Measurements from ENCODE around the gene LAMA3. TPM values are rescaled to one million over a fixed set of nuclear protein-coding genes. Genes with fewer than 3 reads are reported as not detected.

The LAMA3 gene
- total and polyA plus RNA-seq, 2 of the 13 experiments (the other 11 are each of a cell fraction or from before 2014, with no cell fraction given) = 0.45 to 2.2 TPM

- H3K9me3 ChIP-seq (ENCODE audit: low read length) = no peaks in the 10 kb centered on the region
- no peaks in the 10 kb centered on the region for H4K20me1 ChIP-seq (ENCODE audit: insufficient read depth, low read length)
- intact Hi-C loops (cut with micrococcal nuclease; ENCODE audit: unreplicated experiment) = no loop called here
- H3K4me2 ChIP-seq (ENCODE audit: low read depth, low read length) = no peak overlapping the region
- no peaks in the 10 kb centered on the region for H3K4me1 ChIP-seq (ENCODE audit: insufficient read depth, low read length)
- TF ChIP-seq SKIL (CRISPR knock-in tag; IDR thresholded peaks at IDR 0.05; ENCODE audit: borderline replicate concordance) (no peak), ZNF30 (CRISPR knock-in tag; IDR thresholded peaks at IDR 0.05) (no peak), KDM4B (CRISPR knock-in tag; IDR thresholded peaks at IDR 0.05) (no peak), PAF1 (CRISPR knock-in tag; IDR thresholded peaks at IDR 0.05) (no peak), ZNF550 (CRISPR knock-in tag; IDR thresholded peaks at IDR 0.05; ENCODE audit: borderline replicate concordance) (no peak), ZNF691 (CRISPR knock-in tag; IDR thresholded peaks at IDR 0.05; ENCODE audit: borderline replicate concordance, low read depth) (no peak), ZNF468 (CRISPR knock-in tag; IDR thresholded peaks at IDR 0.05) (no peak)
- in situ Hi-C loops (cut with HindIII; ENCODE audit: extremely low pct_ligation_motif_present, low pct_unique_long_range_greater_than_20kb) = no loop called here
- H3K27me3 ChIP-seq (ENCODE audit: control insufficient read depth in 1 of 2, insufficient read depth in 2 of 2, low read length in 2 of 2) = no peaks in the 10 kb centered on the region; a peak in 2 of 5 replicates
- no peak overlapping the region for H3K9ac ChIP-seq (ENCODE audit: insufficient read depth, low read depth, low read length)
- 24% methylated on average over 6 of the region's 6 CpGs for WGBS (ENCODE audit: low lambda C conversion rate)
- DNase-seq (ENCODE audit: low spot score) = no peak
- ChIA-PET CTCF (ENCODE audit: low intra/inter-chr PET ratio, low total read pairs) (no interaction called here), POLR2A (no interaction called here)
- FAIRE-seq = no peak
- no peaks in the 10 kb centered on the region for H3K36me3 ChIP-seq (replicated peaks in 1 of 2; ENCODE audit: control insufficient read depth in 1 of 2, insufficient read depth in 2 of 2, low read length in 2 of 2)
- no peak for ATAC-seq
- no peak overlapping the region for H3K4me3 ChIP-seq (replicated peaks in 1 of 3; ENCODE audit: insufficient read depth in 1 of 3, low read depth in 2 of 3, low read length in 3 of 3)
- H2AFZ ChIP-seq (ENCODE audit: low read length) = no peak overlapping the region
- BruUV-seq (replicated peaks) = no TSS peak
- no peak overlapping the region for H3K27ac ChIP-seq (ENCODE audit: extremely low read length, insufficient read depth, low read length)
- H3K79me2 ChIP-seq (ENCODE audit: insufficient read depth, low read length) = no peaks in the 10 kb centered on the region
Observed at GRCh38 chr18:23972453-23972852, 283.2 kb downstream of the LAMA3 start.
